Neural cell (in vitro differentiated cells): Measurements from ENCODE around the gene TPCN1.

Experiments
- EP300 ChIP-seq: fragments of 450-650 bp; conservative IDR thresholded peaks from 2 replicates; pipeline ENCODE4 v1.6.1; 2014; ENCODE audit warnings: antibody characterized with exemption, mild to moderate bottlenecking, moderate library complexity; ENCODE audit not compliant: poor library complexity, severe bottlenecking
- TF ChIP-seq, protein P1 (sequence below): fragments of 450-650 bp; IDR thresholded peaks from 2 replicates; pipeline ENCODE4 v1.5.1; 2014; ENCODE audit warnings: antibody characterized with exemption, mild to moderate bottlenecking, moderate library complexity; ENCODE audit not compliant: poor library complexity, severe bottlenecking

DNA sequence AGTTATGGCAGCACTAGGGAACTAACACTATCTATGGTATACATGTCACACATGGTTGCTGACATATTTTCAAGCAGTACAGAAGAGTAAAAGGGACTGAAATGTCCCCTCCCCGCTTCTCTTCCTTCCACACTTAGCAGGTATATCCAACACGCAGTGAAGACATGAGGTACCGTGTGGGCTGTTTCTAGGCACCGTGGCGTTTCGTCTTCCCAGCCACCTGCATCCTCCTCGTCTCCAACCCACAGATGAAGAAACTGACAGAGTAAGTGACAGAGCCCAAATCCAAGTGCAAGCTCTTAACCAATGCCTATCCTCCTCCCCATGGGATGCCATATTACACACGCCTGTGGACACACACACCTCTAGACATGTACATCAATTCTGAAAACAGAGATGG is 81.2 kb downstream of the TPCN1 start:
- TF ChIP-seq, protein P1, sequence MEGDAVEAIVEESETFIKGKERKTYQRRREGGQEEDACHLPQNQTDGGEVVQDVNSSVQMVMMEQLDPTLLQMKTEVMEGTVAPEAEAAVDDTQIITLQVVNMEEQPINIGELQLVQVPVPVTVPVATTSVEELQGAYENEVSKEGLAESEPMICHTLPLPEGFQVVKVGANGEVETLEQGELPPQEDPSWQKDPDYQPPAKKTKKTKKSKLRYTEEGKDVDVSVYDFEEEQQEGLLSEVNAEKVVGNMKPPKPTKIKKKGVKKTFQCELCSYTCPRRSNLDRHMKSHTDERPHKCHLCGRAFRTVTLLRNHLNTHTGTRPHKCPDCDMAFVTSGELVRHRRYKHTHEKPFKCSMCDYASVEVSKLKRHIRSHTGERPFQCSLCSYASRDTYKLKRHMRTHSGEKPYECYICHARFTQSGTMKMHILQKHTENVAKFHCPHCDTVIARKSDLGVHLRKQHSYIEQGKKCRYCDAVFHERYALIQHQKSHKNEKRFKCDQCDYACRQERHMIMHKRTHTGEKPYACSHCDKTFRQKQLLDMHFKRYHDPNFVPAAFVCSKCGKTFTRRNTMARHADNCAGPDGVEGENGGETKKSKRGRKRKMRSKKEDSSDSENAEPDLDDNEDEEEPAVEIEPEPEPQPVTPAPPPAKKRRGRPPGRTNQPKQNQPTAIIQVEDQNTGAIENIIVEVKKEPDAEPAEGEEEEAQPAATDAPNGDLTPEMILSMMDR, result no peak
- TF ChIP-seq EP300, result no peak
